Karpas-422 (cell line): Measurements from ENCODE around the gene GFI1B. TPM values are rescaled to one million over a fixed set of nuclear protein-coding genes. Genes with fewer than 3 reads are reported as not detected.
"Not testable (repeated sequence)": the region's sequence is repeated elsewhere in the genome, so short reads cannot be mapped to it uniquely, and the experiment has no call there.

Source experiments
- DNase-seq: peaks from one replicate; pipeline ENCODE4 v3.0.0-alpha.2; 2015
- H2AFZ ChIP-seq: fragments of 200-600 bp; sonication (generic); 2 replicates; pipeline ENCODE4 v1.6.1; 2014; ENCODE audit warnings: antibody characterized with exemption, low read length, mixed read lengths
- H3K27ac ChIP-seq: fragments of 200-600 bp; sonication (generic); 2 replicates; pipeline ENCODE4 v1.5.1; 2014; ENCODE audit warnings: mild to moderate bottlenecking, low read length, moderate library complexity
- H3K27me3 ChIP-seq: fragments of 200-600 bp; sonication (generic); 2 replicates; pipeline ENCODE4 v1.6.1; 2014; ENCODE audit warnings: low read length, mixed read lengths
- H3K36me3 ChIP-seq: fragments of 200-600 bp; sonication (generic); 2 replicates; pipeline ENCODE4 v1.6.1; 2014; ENCODE audit warnings: low read length, mixed read lengths; ENCODE audit not compliant: insufficient read depth
- H3K4me1 ChIP-seq: fragments of 200-600 bp; sonication (generic); 2 replicates; pipeline ENCODE4 v1.6.1; 2014; ENCODE audit warnings: mild to moderate bottlenecking, low read length, mixed read lengths
- H3K4me2 ChIP-seq: fragments of 200-600 bp; sonication (generic); 2 replicates; pipeline ENCODE4 v1.6.1; 2014; ENCODE audit warnings: low read length, low read depth, mild to moderate bottlenecking; ENCODE audit not compliant: poor library complexity, severe bottlenecking
- H3K4me3 ChIP-seq: fragments of 200-600 bp; sonication (generic); 2 replicates; pipeline ENCODE4 v1.5.1; 2014; ENCODE audit warnings: mild to moderate bottlenecking, antibody characterized with exemption, low read length, mixed read lengths
- H3K79me2 ChIP-seq: fragments of 200-600 bp; sonication (generic); 2 replicates; pipeline ENCODE4 v1.6.1; 2014; ENCODE audit warnings: mild to moderate bottlenecking, low read length, mixed read lengths
- H3K9ac ChIP-seq: fragments of 200-600 bp; sonication (generic); 2 replicates; pipeline ENCODE4 v1.6.0; 2014; ENCODE audit warnings: low read length
- H3K9me2 ChIP-seq: fragments of 200-600 bp; sonication (generic), shearing (Covaris generic); replicated peaks from 2 replicates; pipeline ENCODE4 v1.6.0; 2014; ENCODE audit warnings: mild to moderate bottlenecking, low read length, moderate library complexity; ENCODE audit not compliant: insufficient read depth
- H3K9me3 ChIP-seq: fragments of 300-700, 200-600 bp; sonication (generic); 2 replicates; pipeline ENCODE4 v1.6.1; 2014; ENCODE audit warnings: low read length, mixed read lengths
- H4K20me1 ChIP-seq: fragments of 200-600 bp; sonication (generic); 2 replicates; pipeline ENCODE4 v1.6.1; 2014; ENCODE audit warnings: mild to moderate bottlenecking, antibody characterized with exemption, low read length, low read depth; ENCODE audit not compliant: insufficient read depth
- total RNA-seq: library from RNA; depleted of rRNA; stranded (reverse); fragments of >200 nt; shearing (Covaris generic); gene quantifications from 2 replicates; pipeline ENCODE4 v1.2.3, GENCODE V29; 2014; ENCODE audit warnings: low replicate concordance

GFI1B gene
- total RNA-seq, 1 experiment from 2014 or later: 6.5 TPM

DNA sequence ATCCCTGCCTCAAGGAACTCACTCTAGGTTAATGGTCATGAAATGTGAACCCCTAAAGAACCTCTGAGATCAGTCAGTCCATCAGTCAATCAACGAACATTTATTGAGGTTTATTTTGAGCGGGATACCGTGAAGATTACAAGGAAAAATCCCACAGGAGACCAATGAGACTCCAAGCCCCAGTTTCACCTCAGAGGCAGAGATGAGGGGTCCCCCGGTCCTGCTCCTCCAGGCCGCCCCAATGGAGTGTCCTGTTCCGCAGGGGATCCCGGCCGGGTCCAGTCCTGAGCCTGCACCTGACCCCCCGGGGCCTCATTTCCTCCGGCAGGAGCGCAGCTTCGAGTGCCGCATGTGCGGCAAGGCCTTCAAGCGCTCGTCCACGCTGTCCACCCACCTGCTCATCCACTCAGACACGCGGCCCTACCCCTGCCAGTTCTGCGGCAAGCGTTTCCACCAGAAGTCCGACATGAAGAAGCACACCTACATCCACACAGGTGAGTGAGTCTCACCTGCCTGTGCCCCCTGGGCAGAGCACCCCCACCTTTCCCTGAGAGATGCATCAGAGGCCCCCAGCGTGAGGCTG is 11.0 kb downstream of the GFI1B start:
- peaks cover 24% of the 10 kb centered on the region for H3K4me1 ChIP-seq
- H3K4me3 ChIP-seq: no peak overlapping the region

DNA sequence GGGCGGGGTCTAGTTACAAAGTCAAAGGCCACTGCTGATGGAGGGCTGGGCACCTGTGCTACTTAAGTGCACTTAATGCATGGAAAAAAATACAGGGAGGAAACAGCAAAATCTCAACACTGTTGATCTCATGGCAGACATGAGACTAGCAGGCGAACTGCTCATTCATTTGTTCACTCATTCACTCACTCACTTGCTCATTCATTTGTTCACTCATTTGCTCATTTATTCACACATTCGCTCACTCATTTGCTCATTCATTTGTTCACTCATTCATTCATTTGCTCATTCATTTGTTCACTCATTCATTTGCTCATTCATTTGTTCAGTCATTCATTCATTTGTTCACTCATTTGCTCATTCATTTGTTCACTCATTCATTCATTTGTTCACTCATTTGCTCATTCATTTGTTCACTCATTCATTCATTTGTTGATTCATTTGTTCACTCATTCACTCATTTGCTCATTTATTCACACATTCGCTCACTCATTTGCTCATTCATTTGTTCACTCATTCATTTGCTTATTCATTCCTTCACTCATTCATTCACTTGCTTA is 11.6 kb downstream of the GFI1B start:
- H3K79me2 ChIP-seq, H3K9me2 ChIP-seq, H4K20me1 ChIP-seq, H3K9me3 ChIP-seq, H2AFZ ChIP-seq, H3K27ac ChIP-seq, H3K9ac ChIP-seq, H3K4me3 ChIP-seq, H3K27me3 ChIP-seq, H3K4me2 ChIP-seq, H3K36me3 ChIP-seq: not testable (repeated sequence)
- peaks cover 30% of the 10 kb centered on the region for H3K4me1 ChIP-seq
- DNase-seq: peak; percentile 63

More for the DNA sequence above, 11.0 kb downstream of the GFI1B start:
- Histone ChIP-seq H3K79me2 (no peaks in the 10 kb centered on the region), H3K27me3 (no peaks in the 10 kb centered on the region), H3K4me2 (no peak overlapping the region), H3K36me3 (no peaks in the 10 kb centered on the region), H3K9me3 (no peaks in the 10 kb centered on the region), H2AFZ (no peak overlapping the region), H3K9me2 (no peaks in the 10 kb centered on the region), H4K20me1 (peaks cover 8% of the 10 kb centered on the region; the same call in 1 of the 2 replicates), H3K27ac (no peak overlapping the region), H3K9ac (no peak overlapping the region)
- no peak for DNase-seq

DNA sequence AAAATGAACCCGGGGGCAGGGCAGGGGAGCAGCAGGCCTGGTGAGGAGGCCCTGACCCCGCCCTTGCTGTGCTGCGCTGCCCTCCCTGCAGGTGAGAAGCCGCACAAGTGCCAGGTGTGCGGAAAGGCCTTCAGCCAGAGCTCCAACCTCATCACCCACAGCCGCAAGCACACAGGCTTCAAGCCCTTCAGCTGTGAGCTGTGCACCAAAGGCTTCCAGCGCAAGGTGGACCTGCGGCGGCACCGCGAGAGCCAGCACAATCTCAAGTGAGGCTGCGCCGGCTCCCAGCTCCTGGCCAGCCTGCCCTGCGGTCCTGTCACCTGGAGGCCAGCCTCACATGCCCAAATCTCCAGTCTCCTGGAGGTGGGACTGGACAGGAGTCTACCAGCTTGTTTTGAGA is 12.3 kb downstream of the GFI1B start:
- H3K36me3 ChIP-seq: no peaks in the 10 kb centered on the region
- H3K9me3 ChIP-seq: no peaks in the 10 kb centered on the region
- peaks cover 37% of the 10 kb centered on the region for H3K4me1 ChIP-seq
- no peaks in the 10 kb centered on the region for H3K9me2 ChIP-seq
- no peak overlapping the region for H3K27ac ChIP-seq
- no peak for DNase-seq
- H3K27me3 ChIP-seq: no peaks in the 10 kb centered on the region
- H2AFZ ChIP-seq: no peak overlapping the region
- no peak overlapping the region for H3K4me3 ChIP-seq
- H4K20me1 ChIP-seq: peaks cover 8% of the 10 kb centered on the region; the same call in 1 of the 2 replicates
- H3K79me2 ChIP-seq: no peaks in the 10 kb centered on the region
- peak overlapping the region; percentile 43 for H3K4me2 ChIP-seq
- no peak overlapping the region for H3K9ac ChIP-seq

- Histone ChIP-seq H3K27me3 (no peaks in the 10 kb centered on the region), H3K4me1 (peaks cover 45% of the 10 kb centered on the region), H4K20me1 (peaks cover 8% of the 10 kb centered on the region; the same call in 1 of the 2 replicates), H3K36me3 (no peaks in the 10 kb centered on the region), H3K27ac (no peak overlapping the region), H3K9me3 (no peaks in the 10 kb centered on the region), H3K4me3 (no peak overlapping the region), H3K79me2 (no peaks in the 10 kb centered on the region), H3K9me2 (no peaks in the 10 kb centered on the region), H3K4me2 (peak overlapping the region; percentile 43), H2AFZ (no peak overlapping the region), H3K9ac (no peak overlapping the region)
- DNase-seq: no peak
These were observed 13.1 kb downstream of the GFI1B start for GRCh38 chr9:132991351-132992300.

GRCh38 chr9:132993511-132993939 is 15.0 kb downstream of the GFI1B start:
- Histone ChIP-seq H3K27ac (no peak overlapping the region), H3K27me3 (no peaks in the 10 kb centered on the region), H3K36me3 (no peaks in the 10 kb centered on the region), H3K9ac (no peak overlapping the region), H3K9me3 (no peaks in the 10 kb centered on the region), H4K20me1 (0 out of 2 replicates have a peak, but pooled peaks cover 3% of the 10 kb centered on the region), H2AFZ (no peak overlapping the region), H3K4me2 (no peak overlapping the region), H3K9me2 (no peaks in the 10 kb centered on the region), H3K4me3 (no peak overlapping the region), H3K4me1 (peaks cover 48% of the 10 kb centered on the region), H3K79me2 (no peaks in the 10 kb centered on the region)
- DNase-seq: no peak

GRCh38 chr9:132994410-132995120 is 16.1 kb downstream of the GFI1B start:
- H3K27ac ChIP-seq: no peak overlapping the region
- no peaks in the 10 kb centered on the region for H3K27me3 ChIP-seq
- no peaks in the 10 kb centered on the region for H3K36me3 ChIP-seq
- peak overlapping the region; percentile 38; the same call in 1 of the 2 replicates for H2AFZ ChIP-seq
- 0 out of 2 replicates have a peak, but pooled peaks cover 3% of the 10 kb centered on the region for H4K20me1 ChIP-seq
- peak overlapping the region; percentile 48 for H3K9ac ChIP-seq
- H3K4me3 ChIP-seq: peak overlapping the region; percentile 45; the same call in 1 of the 2 replicates
- DNase-seq: peak; percentile 75
- peak overlapping the region; percentile 57 for H3K4me2 ChIP-seq
- peaks cover 48% of the 10 kb centered on the region for H3K4me1 ChIP-seq
- no peaks in the 10 kb centered on the region for H3K79me2 ChIP-seq
- no peaks in the 10 kb centered on the region for H3K9me3 ChIP-seq
- no peaks in the 10 kb centered on the region for H3K9me2 ChIP-seq

DNA sequence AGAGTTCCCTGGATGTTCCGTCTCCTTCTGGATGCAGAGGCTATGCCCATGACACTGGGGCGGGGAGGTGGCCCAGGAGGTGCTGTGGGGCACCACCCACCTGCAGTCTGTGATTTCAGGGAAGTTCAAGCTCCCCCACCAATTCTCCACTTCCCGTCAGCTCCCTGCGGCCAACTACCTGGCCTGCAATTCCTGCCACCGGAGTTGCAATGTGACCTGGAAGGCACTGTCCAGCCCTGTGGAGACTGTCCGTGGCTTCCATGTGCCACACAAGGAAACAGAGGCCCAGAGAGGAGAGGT is 16.6 kb downstream of the GFI1B start:
- H3K9ac ChIP-seq: peak overlapping the region; percentile 48

More for the DNA sequence above, 16.6 kb downstream of the GFI1B start:
- peaks cover 48% of the 10 kb centered on the region for H3K4me1 ChIP-seq
- no peak for DNase-seq
- H3K9me2 ChIP-seq: no peaks in the 10 kb centered on the region
- peak overlapping the region; percentile 45; the same call in 1 of the 2 replicates for H3K4me3 ChIP-seq
- no peak overlapping the region; the same call in 1 of the 2 replicates for H2AFZ ChIP-seq
- H3K79me2 ChIP-seq: no peaks in the 10 kb centered on the region
- 0 out of 2 replicates have a peak, but pooled peaks cover 3% of the 10 kb centered on the region for H4K20me1 ChIP-seq
- no peaks in the 10 kb centered on the region for H3K9me3 ChIP-seq
- peak overlapping the region; percentile 57 for H3K4me2 ChIP-seq
- H3K27me3 ChIP-seq: no peaks in the 10 kb centered on the region
- no peaks in the 10 kb centered on the region for H3K36me3 ChIP-seq
- no peak overlapping the region for H3K27ac ChIP-seq
